Gastrocnemius medialis (tissue), 4 donors: ENCODE data around the gene RANBP17.

Experiments used
- POLR2A ChIP-seq, 2 donors: fragments of 450-650 bp; IDR thresholded peaks; one replicate each; pipeline ENCODE4 v1.6.1; 2017; ENCODE audit warnings: antibody characterized with exemption in 2 of 2, mild to moderate bottlenecking in 2 of 2, moderate library complexity in 2 of 2
- TF ChIP-seq, protein P1 (sequence below), 5 experiments: fragments of 450-650 bp in 3 of 5; fragments of 200-600 bp in 2 of 5; sonication (generic) in 2 of 5; IDR thresholded peaks in 4 of 5; conservative IDR thresholded peaks in 1 of 5; 1 replicate in 4 of 5; 2 replicates in 1 of 5; pipeline ENCODE4 v1.5.1; 2016 to 2019; ENCODE audit warnings: antibody characterized with exemption in 5 of 5, mild to moderate bottlenecking in 3 of 5, moderate library complexity in 3 of 5

DNA sequence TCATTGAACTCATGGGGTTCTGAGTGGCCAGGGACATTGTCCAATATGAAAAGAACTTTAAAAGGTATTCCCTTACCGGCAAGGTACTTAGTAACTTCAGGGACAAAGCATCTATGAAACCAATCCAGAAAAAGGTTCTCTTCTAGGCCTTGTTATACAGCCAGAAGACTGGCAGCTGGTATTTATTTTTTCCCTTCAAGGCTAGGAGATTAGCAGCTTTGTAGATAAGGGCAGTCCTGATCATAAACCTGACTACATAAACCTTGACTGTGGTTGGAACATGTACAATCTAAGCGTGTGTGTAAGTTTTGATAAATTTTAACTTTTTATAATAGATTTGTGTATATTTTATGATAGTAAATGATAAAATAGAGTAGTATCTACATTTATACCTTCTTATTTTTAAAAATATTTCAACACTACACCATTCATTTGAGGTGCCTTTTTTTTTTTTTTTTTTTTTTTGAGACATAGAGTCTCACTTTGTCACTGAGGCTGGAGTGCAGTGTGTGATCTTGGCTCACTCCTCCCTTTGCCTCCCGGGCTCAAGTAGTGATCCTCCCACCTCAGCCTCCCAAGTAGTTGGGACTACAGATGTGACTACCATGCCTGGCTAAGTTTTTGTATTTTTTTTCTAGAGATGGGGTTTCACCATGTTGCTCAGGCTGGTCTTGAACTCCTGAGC is 24.5 kb downstream of the RANBP17 start:
- TF ChIP-seq POLR2A (IDR thresholded peaks at IDR 0.05) = no peak
- TF ChIP-seq, protein P1, sequence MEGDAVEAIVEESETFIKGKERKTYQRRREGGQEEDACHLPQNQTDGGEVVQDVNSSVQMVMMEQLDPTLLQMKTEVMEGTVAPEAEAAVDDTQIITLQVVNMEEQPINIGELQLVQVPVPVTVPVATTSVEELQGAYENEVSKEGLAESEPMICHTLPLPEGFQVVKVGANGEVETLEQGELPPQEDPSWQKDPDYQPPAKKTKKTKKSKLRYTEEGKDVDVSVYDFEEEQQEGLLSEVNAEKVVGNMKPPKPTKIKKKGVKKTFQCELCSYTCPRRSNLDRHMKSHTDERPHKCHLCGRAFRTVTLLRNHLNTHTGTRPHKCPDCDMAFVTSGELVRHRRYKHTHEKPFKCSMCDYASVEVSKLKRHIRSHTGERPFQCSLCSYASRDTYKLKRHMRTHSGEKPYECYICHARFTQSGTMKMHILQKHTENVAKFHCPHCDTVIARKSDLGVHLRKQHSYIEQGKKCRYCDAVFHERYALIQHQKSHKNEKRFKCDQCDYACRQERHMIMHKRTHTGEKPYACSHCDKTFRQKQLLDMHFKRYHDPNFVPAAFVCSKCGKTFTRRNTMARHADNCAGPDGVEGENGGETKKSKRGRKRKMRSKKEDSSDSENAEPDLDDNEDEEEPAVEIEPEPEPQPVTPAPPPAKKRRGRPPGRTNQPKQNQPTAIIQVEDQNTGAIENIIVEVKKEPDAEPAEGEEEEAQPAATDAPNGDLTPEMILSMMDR (IDR thresholded peaks at IDR 0.05 in 4 of 5, conservative IDR thresholded peaks at IDR 0.05 in 1 of 5) = no peak
